ENCODE measurements around the gene ACP6. TPM values are rescaled to one million over a fixed set of nuclear protein-coding genes. Genes with fewer than 3 reads are reported as not detected.

ACP6 gene
- total and polyA plus RNA-seq, 2 of the 13 experiments (the other 11 are each of a cell fraction or from before 2014, with no cell fraction given), result 18.1 to 33.7 TPM

DNA sequence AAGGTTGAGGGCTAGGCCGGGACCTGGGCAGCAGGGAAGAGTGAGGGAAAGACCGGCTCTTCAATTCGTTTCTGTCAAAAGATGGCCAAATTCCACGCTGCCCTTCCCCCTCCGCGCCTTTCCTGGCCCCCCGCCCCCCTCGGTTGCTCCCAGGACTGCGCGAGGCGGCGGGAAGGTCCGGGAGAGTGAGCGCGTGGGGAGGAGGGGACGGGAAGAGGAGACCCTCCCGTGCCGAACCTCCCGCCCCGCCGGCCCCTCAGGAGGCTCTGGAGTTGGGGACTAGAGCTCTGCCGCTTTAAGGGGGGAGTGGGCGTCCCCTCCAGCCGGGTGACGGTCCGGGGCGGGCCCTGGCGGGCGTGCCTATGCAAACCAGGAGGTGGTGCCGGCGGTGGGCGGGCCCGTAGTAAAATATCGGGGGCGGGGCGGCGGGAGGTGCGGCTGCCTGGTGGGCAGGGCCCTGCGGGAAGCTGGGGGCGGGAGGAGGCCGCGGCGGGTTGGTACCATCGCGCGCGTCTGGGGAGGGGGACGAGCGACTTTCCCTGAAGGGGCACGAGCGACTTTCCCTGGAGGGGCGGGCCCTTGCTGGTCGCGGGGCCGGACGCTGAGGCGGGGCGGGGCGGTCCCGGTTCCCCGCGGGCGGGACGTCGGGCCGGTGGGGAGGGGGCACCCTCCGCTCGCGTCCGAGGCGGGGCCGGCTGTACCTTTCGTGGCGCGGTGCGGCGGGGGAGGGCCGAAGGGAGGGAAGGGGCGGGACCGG is 70.8 kb downstream of the ACP6 start (continued):
- TF ChIP-seq, protein P1, sequence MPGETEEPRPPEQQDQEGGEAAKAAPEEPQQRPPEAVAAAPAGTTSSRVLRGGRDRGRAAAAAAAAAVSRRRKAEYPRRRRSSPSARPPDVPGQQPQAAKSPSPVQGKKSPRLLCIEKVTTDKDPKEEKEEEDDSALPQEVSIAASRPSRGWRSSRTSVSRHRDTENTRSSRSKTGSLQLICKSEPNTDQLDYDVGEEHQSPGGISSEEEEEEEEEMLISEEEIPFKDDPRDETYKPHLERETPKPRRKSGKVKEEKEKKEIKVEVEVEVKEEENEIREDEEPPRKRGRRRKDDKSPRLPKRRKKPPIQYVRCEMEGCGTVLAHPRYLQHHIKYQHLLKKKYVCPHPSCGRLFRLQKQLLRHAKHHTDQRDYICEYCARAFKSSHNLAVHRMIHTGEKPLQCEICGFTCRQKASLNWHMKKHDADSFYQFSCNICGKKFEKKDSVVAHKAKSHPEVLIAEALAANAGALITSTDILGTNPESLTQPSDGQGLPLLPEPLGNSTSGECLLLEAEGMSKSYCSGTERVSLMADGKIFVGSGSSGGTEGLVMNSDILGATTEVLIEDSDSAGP (CRISPR knock-in tag; IDR thresholded peaks at IDR 0.05; ENCODE audit: borderline replicate concordance), result peak; percentile 99
- TF ChIP-seq NFIC (IDR thresholded peaks at IDR 0.05; ENCODE audit: low read length) (no peak), ZBTB20 (CRISPR knock-in tag; IDR thresholded peaks at IDR 0.05; ENCODE audit: borderline replicate concordance, low read depth) (no peak), ADNP (CRISPR knock-in tag; IDR thresholded peaks at IDR 0.05) (0 out of 2 replicates have a peak, but pooled peaks have one; percentile 7), MTF2 (CRISPR knock-in tag; IDR thresholded peaks at IDR 0.05; ENCODE audit: borderline replicate concordance) (0 out of 2 replicates have a peak, but pooled peaks have one; percentile 79), ZNF207 (IDR thresholded peaks at IDR 0.05; ENCODE audit: borderline replicate concordance) (no peak), PHF5A (CRISPR knock-in tag; IDR thresholded peaks at IDR 0.05; ENCODE audit: low read depth, unreplicated experiment) (no peak), IKZF4 (CRISPR knock-in tag; IDR thresholded peaks at IDR 0.05; ENCODE audit: borderline replicate concordance, low read depth, not compliant biosample characterization) (peak; percentile 40), ZNF331 (CRISPR knock-in tag; IDR thresholded peaks at IDR 0.05) (0 out of 2 replicates have a peak, but pooled peaks have one; percentile 24), ZNF543 (CRISPR knock-in tag; IDR thresholded peaks at IDR 0.05) (0 out of 2 replicates have a peak, but pooled peaks have one; percentile 24), POLR2A (IDR thresholded peaks at IDR 0.05; ENCODE audit: insufficient read depth in 1 of 2, low read depth in 2 of 2, low read length in 2 of 2) (peak; percentile 66 to 88; a peak in 3 of 4 replicates), CHD2 (IDR thresholded peaks at IDR 0.05; ENCODE audit: low read depth, low read length) (0 out of 2 replicates have a peak, but pooled peaks have one; percentile 16), ZMYM4 (CRISPR knock-in tag; IDR thresholded peaks at IDR 0.05) (peak; percentile 64; the same call in 1 of the 2 replicates), ZNF446 (CRISPR knock-in tag; IDR thresholded peaks at IDR 0.05) (0 out of 2 replicates have a peak, but pooled peaks have one; percentile 21), ZNF619 (CRISPR knock-in tag; IDR thresholded peaks at IDR 0.05) (0 out of 2 replicates have a peak, but pooled peaks have one; percentile 13), HNRNPK (IDR thresholded peaks at IDR 0.05; ENCODE audit: low read depth, low read length, poor library complexity, severe bottlenecking) (peak; percentile 27), ARNT2 (CRISPR knock-in tag; IDR thresholded peaks at IDR 0.05; ENCODE audit: low read depth) (peak; percentile 40; the same call in 1 of the 2 replicates), HOXD1 (CRISPR knock-in tag; IDR thresholded peaks at IDR 0.05) (no peak; the same call in 1 of the 2 replicates), BORCS8-MEF2B (CRISPR knock-in tag; IDR thresholded peaks at IDR 0.05) (peak; percentile 9; the same call in 1 of the 2 replicates), SP1 (IDR thresholded peaks at IDR 0.05) (no peak), SP1 (CRISPR knock-in tag; IDR thresholded peaks at IDR 0.05) (no peak; the same call in none of the 2 replicates), BHLHE40 (IDR thresholded peaks at IDR 0.05; ENCODE audit: low read length) (peak; percentile 71), PHF8 (CRISPR knock-in tag; IDR thresholded peaks at IDR 0.05) (peak; percentile 61), SALL1 (CRISPR knock-in tag; IDR thresholded peaks at IDR 0.05) (peak; percentile 24; the same call in 1 of the 2 replicates), ZFX (CRISPR knock-in tag; IDR thresholded peaks at IDR 0.05; ENCODE audit: low read depth) (peak; percentile 73)
- TF ChIP-seq, protein P2, sequence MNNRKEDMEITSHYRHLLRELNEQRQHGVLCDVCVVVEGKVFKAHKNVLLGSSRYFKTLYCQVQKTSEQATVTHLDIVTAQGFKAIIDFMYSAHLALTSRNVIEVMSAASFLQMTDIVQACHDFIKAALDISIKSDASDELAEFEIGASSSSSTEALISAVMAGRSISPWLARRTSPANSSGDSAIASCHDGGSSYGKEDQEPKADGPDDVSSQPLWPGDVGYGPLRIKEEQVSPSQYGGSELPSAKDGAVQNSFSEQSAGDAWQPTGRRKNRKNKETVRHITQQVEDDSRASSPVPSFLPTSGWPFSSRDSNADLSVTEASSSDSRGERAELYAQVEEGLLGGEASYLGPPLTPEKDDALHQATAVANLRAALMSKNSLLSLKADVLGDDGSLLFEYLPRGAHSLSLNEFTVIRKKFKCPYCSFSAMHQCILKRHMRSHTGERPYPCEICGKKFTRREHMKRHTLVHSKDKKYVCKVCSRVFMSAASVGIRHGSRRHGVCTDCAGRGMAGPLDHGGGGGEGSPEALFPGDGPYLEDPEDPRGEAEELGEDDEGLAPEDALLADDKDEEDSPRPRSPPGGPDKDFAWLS (CRISPR knock-in tag; IDR thresholded peaks at IDR 0.05; ENCODE audit: borderline replicate concordance), result no peak
- TF ChIP-seq, protein P3, sequence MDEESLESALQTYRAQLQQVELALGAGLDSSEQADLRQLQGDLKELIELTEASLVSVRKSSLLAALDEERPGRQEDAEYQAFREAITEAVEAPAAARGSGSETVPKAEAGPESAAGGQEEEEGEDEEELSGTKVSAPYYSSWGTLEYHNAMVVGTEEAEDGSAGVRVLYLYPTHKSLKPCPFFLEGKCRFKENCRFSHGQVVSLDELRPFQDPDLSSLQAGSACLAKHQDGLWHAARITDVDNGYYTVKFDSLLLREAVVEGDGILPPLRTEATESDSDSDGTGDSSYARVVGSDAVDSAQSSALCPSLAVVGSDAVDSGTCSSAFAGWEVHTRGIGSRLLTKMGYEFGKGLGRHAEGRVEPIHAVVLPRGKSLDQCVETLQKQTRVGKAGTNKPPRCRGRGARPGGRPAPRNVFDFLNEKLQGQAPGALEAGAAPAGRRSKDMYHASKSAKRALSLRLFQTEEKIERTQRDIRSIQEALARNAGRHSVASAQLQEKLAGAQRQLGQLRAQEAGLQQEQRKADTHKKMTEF (CRISPR knock-in tag; IDR thresholded peaks at IDR 0.05), result 0 out of 2 replicates have a peak, but pooled peaks have one; percentile 9
